OCI-LY7 (cell line): ENCODE measurements around the gene PDE11A. TPM values are rescaled to one million over a fixed set of nuclear protein-coding genes. Genes with fewer than 3 reads are reported as not detected.

Experiments
- BruUV-seq: library from RNA; stranded (reverse); fragments of 400-500 nt; replicated peaks from 2 replicates; lab custom pipeline; 2021; lab: Mats Ljungman, UMichigan
- CTCF ChIA-PET: fragments of 300-600 bp; sonication (Branson Sonifier 250); formaldehyde crosslinking; loops from one replicate; lab custom pipeline; 2022; ENCODE audit warnings: antibody characterized with exemption; ENCODE audit not compliant: unreplicated experiment; lab: Charles Lee
- POLR2A ChIA-PET: fragments of 300-600 bp; sonication (Branson Sonifier 250); formaldehyde crosslinking; loops from one replicate; lab custom pipeline; 2022; ENCODE audit warnings: antibody characterized with exemption; lab: Charles Lee
- DNase-seq: peaks from one replicate; pipeline ENCODE4 v3.0.0-alpha.2; 2015; ENCODE audit warnings: low spot score
- H2AFZ ChIP-seq: fragments of 200-600 bp; sonication (generic), shearing (Covaris generic); 2 replicates; pipeline ENCODE4 v1.6.1; 2014; ENCODE audit warnings: mild to moderate bottlenecking, antibody characterized with exemption, low read length, moderate library complexity
- H3K27ac ChIP-seq: fragments of 200-600 bp; sonication (generic); 2 replicates; pipeline ENCODE4 v1.5.1; 2014; ENCODE audit warnings: mixed run types, low read depth, mild to moderate bottlenecking, moderate library complexity, low read length, inconsistent platforms; ENCODE audit not compliant: poor library complexity, severe bottlenecking
- H3K36me3 ChIP-seq: fragments of 200-600 bp; sonication (generic); 2 replicates; pipeline ENCODE4 v1.6.1; 2014; ENCODE audit warnings: mild to moderate bottlenecking, antibody characterized with exemption, low read length, moderate library complexity, mixed read lengths; ENCODE audit not compliant: insufficient read depth
- H3K4me1 ChIP-seq: fragments of 200-600 bp; sonication (generic); 2 replicates; pipeline ENCODE4 v1.5.1; 2014; ENCODE audit warnings: mild to moderate bottlenecking, low read length; ENCODE audit not compliant: insufficient read depth, poor library complexity, severe bottlenecking
- H3K4me2 ChIP-seq: fragments of 200-600 bp; sonication (generic); 2 replicates; pipeline ENCODE4 v1.6.1; 2014; ENCODE audit warnings: mild to moderate bottlenecking, low read length
- H3K4me3 ChIP-seq: fragments of 200-600 bp; sonication (generic); 2 replicates; pipeline ENCODE4 v1.5.1; 2014; ENCODE audit warnings: mild to moderate bottlenecking, low read depth, low read length; ENCODE audit not compliant: poor library complexity, severe bottlenecking
- H3K79me2 ChIP-seq: fragments of 200-600 bp; sonication (generic); 2 replicates; pipeline ENCODE4 v1.6.1; 2016; ENCODE audit warnings: low read depth, mild to moderate bottlenecking, low read length, moderate library complexity, mixed read lengths; ENCODE audit not compliant: insufficient read depth
- H3K9me2 ChIP-seq: fragments of 200-600 bp; sonication (generic); 2 replicates; pipeline ENCODE4 v1.6.1; 2016; ENCODE audit warnings: mild to moderate bottlenecking, low read length, mixed read lengths; ENCODE audit not compliant: insufficient read depth
- H3K9me3 ChIP-seq: fragments of 200-600 bp; sonication (generic); 2 replicates; pipeline ENCODE4 v1.6.1; 2014; ENCODE audit warnings: mild to moderate bottlenecking, mixed run types, low read length, mixed read lengths
- H4K20me1 ChIP-seq: fragments of 200-600 bp; sonication (generic); 2 replicates; pipeline ENCODE4 v1.6.1; 2014; ENCODE audit warnings: mild to moderate bottlenecking, antibody characterized with exemption, low read length, moderate library complexity, mixed read lengths; ENCODE audit not compliant: insufficient read depth
- CTCF ChIP-seq: fragments of 200-600 bp; sonication (generic); conservative IDR thresholded peaks from 2 replicates; pipeline ENCODE4 v1.5.1; 2014; ENCODE audit warnings: mild to moderate bottlenecking, antibody characterized with exemption, low read length, moderate library complexity, mixed read lengths
- EZH2phosphoT487 ChIP-seq: fragments of 200-600 bp; sonication (generic); IDR thresholded peaks from 2 replicates; pipeline ENCODE4 v1.6.1; 2018; ENCODE audit warnings: low read depth, borderline replicate concordance, mild to moderate bottlenecking, mixed run types, antibody characterized with exemption, low read length, moderate library complexity, mixed read lengths
- intact Hi-C: fragments of 100-400 bp; cut with micrococcal nuclease; formaldehyde crosslinking; loops from one replicate; pipeline ENCODE4 v1.10.0; 2022; ENCODE audit not compliant: unreplicated experiment
- total RNA-seq, 2 experiments: library from RNA; depleted of rRNA in 1 of 2; stranded (reverse); fragments of >200 nt in 1 of 2; shearing (Covaris generic) in 1 of 2; gene quantifications; 2 replicates each; pipeline ENCODE4 v1.2.3, GENCODE V29; 2014 to 2022

PDE11A gene
- total RNA-seq, 2 experiments from 2014 or later, result 0.03 TPM; not detected in 1

GRCh38 chr2:178029342-178029741 is 43.2 kb downstream of the PDE11A start:
- Histone ChIP-seq H3K9me3 (no peaks in the 10 kb centered on the region), H3K79me2 (no peaks in the 10 kb centered on the region), H3K4me3 (no peak overlapping the region), H4K20me1 (no peaks in the 10 kb centered on the region), H3K4me1 (no peaks in the 10 kb centered on the region), H2AFZ (no peak overlapping the region), H3K36me3 (no peaks in the 10 kb centered on the region), H3K4me2 (no peak overlapping the region), H3K9me2 (no peaks in the 10 kb centered on the region), H3K27ac (no peak overlapping the region)
- no TSS peak for BruUV-seq
- ChIA-PET CTCF (no interaction called here), POLR2A (no interaction called here)
- intact Hi-C loops, result no loop called here
- TF ChIP-seq CTCF (no peak), EZH2phosphoT487 (no peak)
- no peak for DNase-seq

- Histone ChIP-seq H3K4me1 (no peaks in the 10 kb centered on the region), H3K4me2 (no peak overlapping the region), H3K79me2 (no peaks in the 10 kb centered on the region), H3K9me3 (no peaks in the 10 kb centered on the region), H2AFZ (no peak overlapping the region), H3K27ac (no peak overlapping the region), H4K20me1 (no peaks in the 10 kb centered on the region), H3K4me3 (no peak overlapping the region), H3K9me2 (no peaks in the 10 kb centered on the region), H3K36me3 (no peaks in the 10 kb centered on the region)
- BruUV-seq, result no TSS peak
- POLR2A ChIA-PET, result no interaction called here
- no peak for TF ChIP-seq EZH2phosphoT487
- no peak for TF ChIP-seq CTCF
- CTCF ChIA-PET, result no interaction called here
- intact Hi-C loops, result no loop called here
- no peak for DNase-seq
Measured at GRCh38 chr2:178025551-178026185, 46.9 kb downstream of the PDE11A start.

GRCh38 chr2:178018141-178018540 is 54.4 kb downstream of the PDE11A start:
- Histone ChIP-seq H3K4me1 (no peaks in the 10 kb centered on the region), H3K4me2 (no peak overlapping the region), H3K79me2 (no peaks in the 10 kb centered on the region), H3K36me3 (no peaks in the 10 kb centered on the region), H3K9me3 (no peaks in the 10 kb centered on the region), H4K20me1 (no peaks in the 10 kb centered on the region), H3K4me3 (no peak overlapping the region), H3K9me2 (no peaks in the 10 kb centered on the region), H3K27ac (no peak overlapping the region), H2AFZ (no peak overlapping the region)
- intact Hi-C loops, result no loop called here
- TF ChIP-seq CTCF (no peak), EZH2phosphoT487 (no peak)
- BruUV-seq, result no TSS peak
- no peak for DNase-seq
- ChIA-PET POLR2A (no interaction called here), CTCF (no interaction called here)
